NCI-H1436 (cell line): ENCODE measurements around the gene LSR.
A peak's percentile ranks its signal among the peaks of the same experiment; 100 is the strongest.

ENCODE experiments used
- DNase-seq: peaks from one replicate; lab custom pipeline; 2025; lab: John Stamatoyannopoulos, UW

The LSR gene

DNA sequence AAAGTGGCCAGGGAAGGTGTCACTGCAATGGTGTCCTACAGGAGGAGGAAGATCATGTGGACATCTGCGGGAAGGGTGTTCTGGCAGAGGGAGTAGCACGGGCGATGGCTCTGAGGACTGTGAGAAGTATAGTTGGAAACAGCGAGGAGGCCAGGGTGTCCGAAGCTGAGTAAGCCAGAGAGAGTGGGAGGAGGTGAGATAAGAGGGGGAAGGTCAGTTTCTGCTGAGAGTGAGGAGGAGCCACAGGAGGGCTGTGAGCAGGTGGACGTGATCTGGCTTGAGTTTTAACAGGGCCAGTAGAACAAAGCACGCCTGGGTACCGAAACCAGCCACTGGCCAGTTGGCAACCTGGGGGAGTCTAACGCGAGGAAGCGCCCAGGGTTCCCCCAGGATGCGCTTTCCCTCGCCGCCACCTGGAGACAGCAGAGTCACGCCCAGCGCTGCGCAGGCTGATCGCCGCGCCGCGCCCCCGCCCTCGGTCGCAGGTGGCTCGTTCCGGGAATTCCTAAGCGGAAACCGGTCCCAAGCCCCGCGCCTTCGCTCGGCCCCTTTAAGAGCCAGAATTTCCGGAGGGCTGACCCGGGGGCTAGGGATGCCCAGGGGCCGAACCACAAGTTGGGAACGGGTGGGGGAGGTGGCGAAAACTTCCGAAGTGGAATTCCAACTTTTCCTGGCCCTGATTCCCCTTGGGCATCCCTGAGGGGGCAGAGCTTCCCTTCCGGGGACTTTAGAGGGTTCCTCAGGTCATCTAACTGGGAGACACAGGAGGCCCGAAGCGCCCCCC lies 1.1 kb upstream of the LSR start:
- DNase-seq = peak; percentile 77

DNA sequence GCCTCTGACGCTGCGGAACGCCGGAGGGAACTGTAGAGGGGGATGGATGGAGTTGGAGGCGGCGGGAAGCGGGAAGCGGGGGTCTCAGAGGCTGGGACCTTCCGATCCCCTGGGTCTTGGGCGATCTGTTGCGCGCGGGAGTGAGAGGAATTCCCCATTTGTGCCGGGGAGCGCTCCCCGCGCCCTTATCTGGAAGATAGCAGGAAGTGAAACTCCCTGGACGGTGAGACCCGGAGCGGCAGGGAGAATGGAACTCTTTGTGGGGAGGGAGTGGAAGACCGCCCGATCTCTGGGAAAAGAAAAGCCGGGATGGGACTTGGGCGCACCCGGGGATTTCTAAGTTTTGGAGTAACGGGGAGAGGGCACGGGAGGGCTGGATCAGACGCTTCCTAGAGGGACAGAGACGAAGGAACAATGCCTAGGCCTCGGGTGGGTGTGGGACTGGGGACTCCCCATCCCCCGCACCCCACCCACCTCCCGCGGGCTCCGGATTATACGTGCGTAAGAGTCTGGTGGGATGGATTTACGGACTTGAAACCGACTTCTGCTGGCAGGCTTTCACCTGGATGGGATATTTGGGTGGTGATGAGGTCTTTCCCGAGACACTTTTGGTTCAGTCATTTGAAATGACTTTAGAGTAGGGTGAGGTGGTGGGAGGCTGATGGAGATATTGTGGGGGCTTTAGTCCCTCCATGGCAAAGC lies 495 bp downstream of the LSR start:
- DNase-seq = no peak

DNA sequence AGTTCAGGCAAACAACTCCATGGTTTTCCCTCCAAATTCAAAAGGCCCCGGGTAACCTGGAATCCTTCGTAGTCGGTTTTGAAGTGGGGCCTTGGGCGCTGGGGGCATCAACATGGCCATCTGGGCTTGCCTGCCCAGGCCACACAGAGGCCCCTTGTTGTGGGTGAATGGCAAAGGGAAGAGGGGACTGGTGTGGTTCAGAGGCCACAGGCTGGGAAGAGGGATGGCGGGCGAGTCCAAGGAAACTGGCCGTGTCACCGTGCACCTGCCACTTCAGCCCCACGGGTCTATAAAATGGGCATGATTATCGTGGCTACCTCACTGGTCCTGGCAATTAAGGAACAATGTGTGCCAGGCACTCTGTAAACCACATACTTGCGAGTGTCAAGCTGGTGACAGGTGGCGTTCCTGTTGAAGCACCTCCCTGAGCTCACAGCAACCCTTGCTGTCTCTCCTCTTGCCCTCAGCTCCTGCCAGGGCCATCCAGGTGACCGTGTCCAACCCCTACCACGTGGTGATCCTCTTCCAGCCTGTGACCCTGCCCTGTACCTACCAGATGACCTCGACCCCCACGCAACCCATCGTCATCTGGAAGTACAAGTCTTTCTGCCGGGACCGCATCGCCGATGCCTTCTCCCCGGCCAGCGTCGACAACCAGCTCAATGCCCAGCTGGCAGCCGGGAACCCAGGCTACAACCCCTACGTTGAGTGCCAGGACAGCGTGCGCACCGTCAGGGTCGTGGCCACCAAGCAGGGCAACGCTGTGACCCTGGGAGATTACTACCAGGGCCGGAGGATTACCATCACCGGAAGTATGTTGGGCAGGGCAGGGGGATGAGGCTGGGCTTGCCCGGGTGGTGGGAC lies 1.3 kb downstream of the LSR start:
- no peak for DNase-seq

DNA sequence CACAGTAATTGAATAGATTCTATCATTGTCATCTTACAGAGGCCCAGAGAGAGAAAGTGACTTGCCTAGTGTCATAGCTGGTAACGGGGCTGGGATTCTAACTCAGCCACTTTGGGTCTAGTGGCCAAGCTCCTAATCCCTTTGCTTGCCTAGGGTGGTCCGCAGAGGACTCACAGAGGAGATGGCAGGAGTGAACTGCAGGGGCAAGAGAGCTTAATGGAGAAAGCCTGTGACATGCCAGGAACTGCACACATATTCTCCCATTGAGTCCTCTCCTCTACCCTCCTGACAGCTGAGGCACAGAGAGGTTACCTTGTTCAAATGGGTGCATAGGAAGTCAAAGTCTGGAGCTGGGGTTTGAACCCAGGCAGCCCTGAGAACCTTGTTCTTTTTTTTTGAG lies 2.7 kb downstream of the LSR start:
- DNase-seq = no peak

DNA sequence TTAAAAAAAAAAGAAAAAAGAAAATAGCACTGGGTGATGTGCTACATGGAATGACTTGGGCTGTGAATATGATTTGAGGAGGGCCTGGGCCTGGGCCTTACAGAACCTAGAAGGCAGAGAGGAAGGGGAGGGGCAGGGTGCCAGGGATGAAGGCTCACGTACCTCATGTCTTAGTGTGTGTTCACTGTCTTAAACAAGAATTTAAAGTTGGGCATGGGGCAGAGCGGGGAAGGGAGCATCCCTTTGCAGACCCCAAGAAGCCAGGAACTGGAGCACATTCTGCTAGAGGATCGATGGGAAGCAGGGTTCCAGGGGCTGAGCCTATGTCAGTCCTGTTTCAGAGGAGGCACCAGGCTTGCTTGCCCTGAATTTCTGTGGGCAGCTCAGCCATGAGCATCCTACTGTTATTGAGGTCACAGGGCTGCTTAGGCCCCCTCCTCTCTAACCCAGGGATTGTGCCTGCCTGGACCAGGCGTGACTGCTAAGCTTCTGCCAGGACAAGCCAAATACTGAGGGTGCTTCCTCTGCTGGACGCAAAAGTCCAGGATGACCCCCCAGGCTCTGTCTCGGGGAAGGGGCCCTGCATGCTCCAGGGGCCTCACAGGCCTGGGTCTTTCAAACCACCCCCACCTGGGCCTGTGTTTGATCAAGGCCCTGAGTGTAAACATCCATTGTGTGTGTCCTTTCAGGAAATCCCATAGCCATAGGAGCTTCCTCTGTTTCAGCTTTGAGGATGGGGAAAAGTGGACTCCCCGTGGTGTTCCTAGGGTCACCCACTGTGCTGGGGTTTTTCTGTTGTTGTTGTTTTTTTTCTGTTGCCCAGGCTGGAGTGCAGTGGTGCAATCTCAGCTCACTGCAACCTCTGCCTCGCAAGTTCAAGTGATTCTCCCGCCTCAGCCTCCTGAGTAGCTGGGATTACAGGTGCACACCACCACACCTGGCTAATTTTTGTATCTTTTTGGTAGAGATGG lies 4.8 kb downstream of the LSR start:
- no peak for DNase-seq

DNA sequence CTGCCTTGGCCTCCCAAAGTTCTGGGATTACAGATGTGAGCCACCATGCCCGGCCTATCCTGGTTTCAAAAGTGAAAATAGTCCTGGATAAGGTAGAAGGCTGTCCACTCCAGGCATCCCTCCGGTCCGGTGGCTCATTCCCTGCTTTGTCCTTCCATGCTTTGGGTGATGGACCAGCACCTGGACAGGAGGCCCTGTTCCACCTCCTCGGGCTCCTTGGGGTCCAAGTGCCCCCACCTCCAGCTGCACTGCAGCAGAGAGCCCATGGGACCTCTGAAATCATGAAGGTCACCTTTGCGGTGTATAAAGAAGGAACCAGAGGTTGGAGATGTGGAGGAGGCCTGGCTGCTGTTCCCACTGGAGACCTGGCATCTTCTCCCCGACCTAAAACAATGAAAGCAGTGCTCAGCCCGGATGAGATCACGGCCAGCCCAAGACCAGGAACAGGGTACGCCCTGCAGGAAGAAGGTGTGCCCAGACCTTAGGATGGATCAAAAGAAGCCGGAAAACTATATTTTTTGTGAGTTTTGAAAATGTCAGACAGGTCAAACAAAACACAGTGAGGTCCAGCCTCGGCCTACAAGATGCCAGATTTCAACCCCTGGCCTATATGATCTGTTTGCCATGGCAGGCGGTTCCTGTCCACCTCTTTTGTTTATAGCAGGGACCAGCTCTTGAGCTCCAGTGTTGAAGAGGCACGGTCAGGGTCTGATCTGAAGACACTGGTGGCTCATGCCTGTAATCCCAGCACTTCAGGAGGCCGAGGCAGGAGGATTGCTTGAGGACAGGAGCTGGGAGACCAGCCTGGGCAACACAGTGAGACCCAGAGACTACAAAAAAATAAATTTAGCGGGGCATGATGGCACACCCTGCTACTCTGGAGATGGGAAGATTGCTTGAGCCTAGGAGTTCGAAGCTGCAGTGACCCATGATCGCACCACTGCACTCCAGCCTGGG lies 5.8 kb downstream of the LSR start:
- DNase-seq = no peak

DNA sequence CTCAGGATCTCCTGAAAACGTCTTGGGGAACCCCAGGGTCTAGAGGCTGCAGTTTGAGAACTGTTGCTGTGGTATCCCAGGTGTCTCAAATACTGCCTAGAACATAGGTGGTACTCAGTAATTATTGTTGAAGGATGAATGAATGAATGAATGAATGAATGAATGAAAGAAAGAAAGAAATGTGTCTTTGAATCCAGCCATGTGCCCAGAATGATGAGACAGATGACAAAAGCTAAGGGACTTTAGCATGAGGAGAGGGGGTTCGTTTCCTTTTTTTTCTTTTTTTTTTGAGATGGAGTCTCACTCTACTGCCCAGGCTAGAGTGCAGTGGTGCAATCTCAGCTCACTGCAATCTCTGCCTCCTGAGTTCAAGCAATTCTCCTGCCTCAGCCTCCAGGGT lies 7.8 kb downstream of the LSR start:
- DNase-seq = no peak

DNA sequence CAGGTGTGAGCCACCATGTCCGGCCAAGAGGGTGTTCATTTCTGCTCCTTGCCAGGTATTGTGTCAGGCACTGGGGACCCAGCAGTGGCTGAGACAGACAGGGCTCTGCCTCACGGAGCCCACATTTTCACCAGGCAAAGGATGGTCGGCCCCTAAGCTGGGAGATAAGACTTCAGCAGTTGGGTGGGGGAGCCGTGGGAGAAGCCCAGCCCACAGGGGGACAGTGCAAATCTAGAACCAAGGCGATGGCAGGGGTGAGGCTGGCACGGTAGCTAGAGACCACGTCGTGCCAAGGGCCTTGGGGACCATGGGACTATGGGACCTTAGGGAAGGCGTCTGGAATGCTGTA lies 8.3 kb downstream of the LSR start:
- DNase-seq = no peak

DNA sequence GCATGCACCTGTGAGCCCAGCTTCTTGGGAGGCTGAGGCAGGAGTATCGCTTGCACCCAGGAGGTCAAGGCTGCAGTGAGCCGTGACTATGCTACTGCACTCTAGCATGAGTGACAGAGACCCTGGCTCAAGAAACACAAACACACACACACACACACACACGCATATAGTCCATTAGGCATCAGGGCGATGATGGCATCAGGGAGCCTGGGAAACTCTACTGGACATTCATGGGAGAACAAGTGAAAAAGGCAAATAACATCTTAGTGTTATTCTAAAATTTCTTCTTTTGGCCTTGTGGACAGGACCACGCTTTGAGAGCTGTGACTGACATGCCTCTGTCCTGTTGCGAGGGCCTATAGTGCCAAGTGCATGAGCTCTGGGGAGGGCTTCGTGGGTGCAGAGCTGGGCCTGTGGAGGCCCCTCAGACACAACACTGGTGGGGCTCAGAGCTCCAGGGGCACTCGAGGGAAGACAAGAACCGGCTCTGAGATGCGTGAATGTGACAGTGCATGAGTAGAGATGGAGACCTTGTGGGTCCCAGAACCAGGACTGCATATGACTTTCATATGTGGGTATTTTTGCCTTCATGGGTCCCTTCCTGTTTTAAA lies 12.0 kb downstream of the LSR start:
- no peak for DNase-seq

DNA sequence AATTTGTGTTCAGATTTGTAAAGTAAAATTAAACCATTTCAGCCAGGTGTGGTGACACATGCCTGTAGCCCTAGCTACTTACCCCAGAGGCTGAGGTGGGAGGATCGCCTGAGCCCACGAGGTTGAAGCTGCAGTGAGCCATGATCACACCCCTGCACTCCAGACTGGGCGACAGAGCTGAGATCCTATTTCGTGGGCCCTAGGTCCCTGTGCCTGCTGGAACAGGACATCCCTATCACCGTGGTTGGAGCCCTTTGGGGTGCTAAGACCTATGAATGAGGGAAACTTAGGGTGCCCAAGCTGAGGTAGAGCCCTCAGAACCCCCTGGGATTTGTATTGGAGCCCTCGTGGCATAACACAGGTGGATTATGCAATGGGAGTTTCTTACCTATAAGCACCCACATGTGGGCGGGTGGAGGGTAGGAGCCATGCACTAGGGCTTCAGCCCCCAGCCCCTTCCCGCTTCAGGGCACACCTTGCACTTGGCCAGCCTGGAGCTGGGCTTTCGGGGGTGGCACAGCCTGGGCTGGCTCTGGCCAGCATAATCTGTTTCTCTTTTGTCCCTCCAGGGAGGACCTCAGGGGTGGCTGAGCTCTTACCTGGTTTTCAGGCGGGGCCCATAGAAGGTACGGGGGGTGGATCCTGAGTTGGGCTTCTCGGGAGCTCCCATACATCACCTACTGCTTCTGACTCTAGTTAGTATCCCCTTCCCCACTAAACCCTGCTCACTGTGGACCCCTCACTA lies 12.7 kb downstream of the LSR start:
- no peak for DNase-seq

DNA sequence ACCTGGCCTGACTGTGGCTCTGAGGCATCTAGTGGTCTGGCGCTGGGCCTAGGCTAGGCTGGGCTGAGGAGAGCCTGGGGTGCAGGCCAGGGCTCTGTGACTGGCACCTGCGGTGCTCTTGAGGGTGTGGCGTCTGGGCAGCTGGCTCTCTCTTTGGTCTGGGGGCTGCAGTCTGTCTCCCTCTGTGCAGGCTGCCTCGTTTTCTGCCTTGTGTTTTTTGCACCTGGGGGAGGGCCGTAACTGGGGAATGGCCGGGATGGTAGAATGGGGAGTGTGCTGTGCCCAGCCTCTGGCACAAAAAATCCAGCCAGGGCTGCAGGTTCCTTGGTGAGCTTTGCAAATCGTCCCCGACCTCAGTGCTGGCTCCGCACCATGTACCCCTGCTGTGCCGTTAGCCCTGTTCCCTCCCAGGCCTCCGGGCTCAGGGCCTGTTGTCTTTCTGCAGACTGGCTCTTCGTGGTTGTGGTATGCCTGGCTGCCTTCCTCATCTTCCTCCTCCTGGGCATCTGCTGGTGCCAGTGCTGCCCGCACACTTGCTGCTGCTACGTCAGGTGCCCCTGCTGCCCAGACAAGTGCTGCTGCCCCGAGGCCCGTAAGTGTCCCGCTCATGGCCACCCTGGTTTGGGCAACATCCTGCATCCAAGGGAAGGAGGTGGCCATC lies 13.4 kb downstream of the LSR start:
- DNase-seq = no peak

DNA sequence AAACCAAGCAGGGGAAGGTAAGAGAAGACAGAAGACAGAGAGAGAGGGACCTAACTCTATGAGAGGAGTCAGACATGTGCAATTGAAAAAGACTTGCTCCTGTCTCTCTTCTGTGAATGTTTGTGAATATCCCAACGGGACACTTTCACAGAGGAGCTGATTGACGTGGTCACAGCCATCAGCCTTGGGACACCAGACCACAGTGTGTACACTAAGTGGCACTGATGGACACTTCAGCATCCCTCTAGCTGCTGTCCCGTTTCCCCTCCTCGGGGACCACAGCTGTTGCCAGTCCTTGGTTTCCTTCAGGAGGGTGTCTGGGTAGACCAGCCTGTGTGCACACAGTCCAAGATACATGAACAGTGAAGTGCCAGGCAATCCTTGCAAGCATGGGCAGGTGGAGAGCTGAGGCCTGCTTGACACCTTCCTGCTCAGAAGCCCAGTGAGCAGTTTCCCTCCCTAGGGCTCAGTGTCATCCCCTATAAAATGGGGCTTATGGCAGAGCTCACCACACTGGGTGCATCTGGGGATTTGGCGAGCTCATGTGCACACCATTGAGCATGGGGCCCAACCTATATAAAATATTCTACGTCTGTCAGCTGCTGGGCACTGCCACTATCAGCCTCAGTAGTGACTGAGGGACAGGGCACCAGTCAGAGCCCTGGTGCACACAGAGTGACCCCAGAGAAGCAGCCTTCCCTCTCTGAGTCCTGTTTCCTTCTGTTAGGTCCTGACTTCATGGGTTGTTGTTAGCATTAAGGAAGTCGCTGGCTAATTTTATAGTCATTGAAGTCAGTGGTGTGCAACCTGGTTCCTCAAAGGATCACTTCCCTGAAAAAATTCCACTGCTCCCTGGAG lies 15.7 kb downstream of the LSR start:
- DNase-seq = no peak

DNA sequence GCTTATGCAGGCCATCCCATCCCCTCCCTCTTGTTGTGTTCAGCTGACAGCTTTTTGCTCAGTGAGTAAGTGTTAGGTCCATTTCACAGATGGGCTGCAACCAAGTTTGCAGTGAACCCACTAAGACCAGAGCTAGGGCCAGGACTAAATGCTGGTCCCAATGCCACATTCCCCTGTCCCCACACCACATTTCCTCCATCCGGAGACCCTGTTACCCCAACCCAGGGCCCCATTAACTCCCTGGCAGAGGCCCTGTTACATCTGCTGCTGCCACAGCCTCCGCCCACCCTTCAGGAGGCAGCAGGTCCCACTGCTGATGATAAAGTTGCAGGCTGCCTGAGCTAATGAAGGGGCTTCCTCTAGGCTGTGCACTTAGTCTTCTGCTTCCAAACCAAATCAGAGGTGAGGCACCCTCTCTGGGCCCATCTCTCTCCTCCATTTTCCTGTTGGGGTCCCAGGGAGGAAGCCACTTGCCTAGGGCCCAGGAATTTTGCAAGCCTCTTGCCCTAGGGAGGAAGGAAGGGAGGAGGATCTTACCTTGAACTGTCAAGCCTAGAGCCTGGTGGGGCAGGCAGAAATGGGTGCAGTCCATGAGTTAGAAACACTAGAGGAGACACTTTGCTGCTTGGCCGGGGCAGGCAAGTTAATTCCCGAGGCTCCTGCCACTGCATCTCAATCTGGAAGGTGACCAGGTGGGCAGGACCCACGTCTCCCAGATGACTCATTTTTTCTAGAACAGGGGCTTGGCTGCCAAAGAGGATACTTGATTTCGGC lies 16.5 kb downstream of the LSR start:
- no peak for DNase-seq

DNA sequence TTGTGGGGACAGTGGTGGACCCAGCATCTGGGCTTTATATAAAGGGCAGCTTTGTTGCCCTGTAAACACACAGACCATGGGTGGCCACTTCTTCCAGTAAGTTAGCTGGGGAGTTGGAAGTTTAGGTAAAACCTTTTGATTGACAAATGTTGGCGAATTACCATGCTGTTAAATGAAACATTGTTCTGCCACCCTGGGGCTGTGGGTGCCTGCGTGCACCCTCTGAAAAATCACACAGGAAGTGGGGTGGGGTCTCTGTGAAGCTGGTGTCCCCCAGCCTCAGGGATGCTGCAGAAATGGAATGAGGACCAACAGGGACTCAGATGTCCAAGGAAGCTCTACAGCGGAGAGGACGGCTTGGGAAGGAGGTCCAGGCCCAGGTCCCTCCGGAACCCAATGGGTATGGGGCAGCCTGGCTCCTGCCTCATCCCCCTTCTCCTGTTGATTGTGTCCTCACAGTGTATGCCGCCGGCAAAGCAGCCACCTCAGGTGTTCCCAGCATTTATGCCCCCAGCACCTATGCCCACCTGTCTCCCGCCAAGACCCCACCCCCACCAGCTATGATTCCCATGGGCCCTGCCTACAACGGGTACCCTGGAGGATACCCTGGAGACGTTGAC lies 17.2 kb downstream of the LSR start:
- DNase-seq = no peak

DNA sequence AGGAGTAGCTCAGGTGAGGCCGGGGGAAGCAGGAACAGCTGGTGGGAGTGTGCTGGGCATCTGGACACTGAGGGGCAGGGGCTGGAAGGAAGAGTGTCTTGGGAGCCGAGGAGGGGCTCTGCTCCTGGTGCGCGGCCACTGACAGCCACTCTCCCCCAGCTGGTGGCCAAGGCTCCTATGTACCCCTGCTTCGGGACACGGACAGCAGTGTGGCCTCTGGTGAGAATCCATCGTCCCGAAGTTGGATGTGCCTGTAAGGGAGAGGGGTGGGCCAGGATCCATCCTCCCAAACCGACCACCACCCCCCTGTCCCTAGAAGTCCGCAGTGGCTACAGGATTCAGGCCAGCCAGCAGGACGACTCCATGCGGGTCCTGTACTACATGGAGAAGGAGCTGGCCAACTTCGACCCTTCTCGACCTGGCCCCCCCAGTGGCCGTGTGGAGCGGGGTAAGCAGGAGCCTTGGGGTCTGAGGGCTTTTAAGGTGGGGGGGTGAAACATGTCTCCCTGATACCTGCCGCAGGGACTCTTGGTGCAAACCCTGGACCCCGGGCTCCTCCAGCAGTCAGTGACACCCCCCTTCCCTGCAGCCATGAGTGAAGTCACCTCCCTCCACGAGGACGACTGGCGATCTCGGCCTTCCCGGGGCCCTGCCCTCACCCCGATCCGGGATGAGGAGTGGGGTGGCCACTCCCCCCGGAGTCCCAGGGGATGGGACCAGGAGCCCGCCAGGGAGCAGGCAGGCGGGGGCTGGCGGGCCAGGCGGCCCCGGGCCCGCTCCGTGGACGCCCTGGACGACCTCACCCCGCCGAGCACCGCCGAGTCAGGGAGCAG lies 17.9 kb downstream of the LSR start:
- DNase-seq = no peak

DNA sequence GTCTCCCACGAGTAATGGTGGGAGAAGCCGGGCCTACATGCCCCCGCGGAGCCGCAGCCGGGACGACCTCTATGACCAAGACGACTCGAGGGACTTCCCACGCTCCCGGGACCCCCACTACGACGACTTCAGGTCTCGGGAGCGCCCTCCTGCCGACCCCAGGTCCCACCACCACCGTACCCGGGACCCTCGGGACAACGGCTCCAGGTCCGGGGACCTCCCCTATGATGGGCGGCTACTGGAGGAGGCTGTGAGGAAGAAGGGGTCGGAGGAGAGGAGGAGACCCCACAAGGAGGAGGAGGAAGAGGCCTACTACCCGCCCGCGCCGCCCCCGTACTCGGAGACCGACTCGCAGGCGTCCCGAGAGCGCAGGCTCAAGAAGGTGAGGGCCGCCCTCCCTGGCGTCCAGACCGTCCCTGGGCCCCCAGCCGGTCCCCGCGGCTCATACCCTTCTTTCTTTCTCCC lies 18.6 kb downstream of the LSR start:
- no peak for DNase-seq
